Hepatocyte (in vitro differentiated cells): ENCODE data around the gene ARMC3. TPM values are rescaled to one million over a fixed set of nuclear protein-coding genes. Genes with fewer than 3 reads are reported as not detected.
"Not testable (repeated sequence)": the region's sequence is repeated elsewhere in the genome, so short reads cannot be mapped to it uniquely, and the experiment has no call there.

Experiments
- DNase-seq: peaks from one replicate; pipeline ENCODE4 v3.0.0-alpha.2; 2016; ENCODE audit warnings: low spot score
- H2AFZ ChIP-seq: fragments of 200-600 bp; sonication (generic); 2 replicates; pipeline ENCODE4 v1.6.0; 2016; ENCODE audit warnings: antibody characterized with exemption, mild to moderate bottlenecking
- H3K27ac ChIP-seq: fragments of 200-600 bp; sonication (generic); 2 replicates; pipeline ENCODE4 v1.5.1; 2016; ENCODE audit warnings: mild to moderate bottlenecking
- H3K27me3 ChIP-seq: fragments of 200-600 bp; sonication (generic); 2 replicates; pipeline ENCODE4 v1.6.1; 2016
- H3K36me3 ChIP-seq: fragments of 200-600 bp; sonication (generic); replicated peaks from 2 replicates; pipeline ENCODE4 v1.5.1; 2016; ENCODE audit warnings: low read depth; ENCODE audit not compliant: insufficient read depth
- H3K4me1 ChIP-seq: fragments of 200-600 bp; sonication (generic); 2 replicates; pipeline ENCODE4 v1.5.1; 2016; ENCODE audit warnings: mild to moderate bottlenecking, moderate library complexity; ENCODE audit not compliant: insufficient read depth
- H3K4me2 ChIP-seq: fragments of 200-600 bp; sonication (generic); 2 replicates; pipeline ENCODE4 v1.6.0; 2016
- H3K4me3 ChIP-seq: fragments of 200-600 bp; sonication (generic); 2 replicates; pipeline ENCODE4 v1.5.1; 2016; ENCODE audit warnings: mild to moderate bottlenecking
- H3K79me2 ChIP-seq: fragments of 200-600 bp; sonication (generic); 2 replicates; pipeline ENCODE4 v1.6.0; 2017; ENCODE audit warnings: mild to moderate bottlenecking
- H3K9me2 ChIP-seq: fragments of 200-600 bp; sonication (generic); replicated peaks from 2 replicates; pipeline ENCODE4 v1.6.0; 2017; ENCODE audit warnings: mild to moderate bottlenecking; ENCODE audit not compliant: insufficient read depth
- H3K9me3 ChIP-seq: fragments of 200-600 bp; sonication (generic); 2 replicates; pipeline ENCODE4 v1.5.1; 2016; ENCODE audit warnings: low read depth, mild to moderate bottlenecking
- H4K20me1 ChIP-seq: fragments of 200-600 bp; sonication (generic); 2 replicates; pipeline ENCODE4 v1.6.0; 2016; ENCODE audit warnings: mild to moderate bottlenecking; ENCODE audit not compliant: insufficient read depth, poor library complexity, severe bottlenecking
- EZH2 ChIP-seq: fragments of 200-600 bp; sonication (generic); IDR thresholded peaks from 2 replicates; pipeline ENCODE4 v1.6.1; 2016; ENCODE audit warnings: antibody characterized with exemption, mild to moderate bottlenecking, borderline replicate concordance
- EZH2phosphoT487 ChIP-seq: fragments of 200-600 bp; sonication (generic); IDR thresholded peaks from one replicate; pipeline ENCODE4 v1.6.1; 2018; ENCODE audit warnings: antibody characterized with exemption, mild to moderate bottlenecking, low read depth, moderate library complexity; ENCODE audit not compliant: unreplicated experiment, severe bottlenecking
- WGBS: methylation state at CpG from one replicate; pipeline ENCODE4 v1.1.6; 2016; ENCODE audit warnings: low lambda C conversion rate; ENCODE audit errors: missing lambda C conversion rate; 5-methylcytosine and 5-hydroxymethylcytosine counted together
- polyA plus RNA-seq: library from polyadenylated mRNA; unstranded; fragments of >200 nt; fragmentation: Nextera tagmentation; extraction: Ambion mirVana; gene quantifications from 2 replicates; pipeline ENCODE4 v1.2.1, GENCODE V29; 2016
- total RNA-seq: library from RNA; depleted of rRNA; stranded (reverse); fragments of >200 nt; gene quantifications from 2 replicates; pipeline ENCODE4 v1.2.3, GENCODE V29; 2014
- TF ChIP-seq, protein P1 (sequence below): fragments of 200-600 bp; sonication (generic); IDR thresholded peaks from 2 replicates; pipeline ENCODE4 v1.5.1; 2016; ENCODE audit warnings: antibody characterized with exemption, mild to moderate bottlenecking; ENCODE audit not compliant: poor library complexity

The ARMC3 gene
- total and polyA plus RNA-seq, 2 experiments from 2014 or later, result not detected

DNA sequence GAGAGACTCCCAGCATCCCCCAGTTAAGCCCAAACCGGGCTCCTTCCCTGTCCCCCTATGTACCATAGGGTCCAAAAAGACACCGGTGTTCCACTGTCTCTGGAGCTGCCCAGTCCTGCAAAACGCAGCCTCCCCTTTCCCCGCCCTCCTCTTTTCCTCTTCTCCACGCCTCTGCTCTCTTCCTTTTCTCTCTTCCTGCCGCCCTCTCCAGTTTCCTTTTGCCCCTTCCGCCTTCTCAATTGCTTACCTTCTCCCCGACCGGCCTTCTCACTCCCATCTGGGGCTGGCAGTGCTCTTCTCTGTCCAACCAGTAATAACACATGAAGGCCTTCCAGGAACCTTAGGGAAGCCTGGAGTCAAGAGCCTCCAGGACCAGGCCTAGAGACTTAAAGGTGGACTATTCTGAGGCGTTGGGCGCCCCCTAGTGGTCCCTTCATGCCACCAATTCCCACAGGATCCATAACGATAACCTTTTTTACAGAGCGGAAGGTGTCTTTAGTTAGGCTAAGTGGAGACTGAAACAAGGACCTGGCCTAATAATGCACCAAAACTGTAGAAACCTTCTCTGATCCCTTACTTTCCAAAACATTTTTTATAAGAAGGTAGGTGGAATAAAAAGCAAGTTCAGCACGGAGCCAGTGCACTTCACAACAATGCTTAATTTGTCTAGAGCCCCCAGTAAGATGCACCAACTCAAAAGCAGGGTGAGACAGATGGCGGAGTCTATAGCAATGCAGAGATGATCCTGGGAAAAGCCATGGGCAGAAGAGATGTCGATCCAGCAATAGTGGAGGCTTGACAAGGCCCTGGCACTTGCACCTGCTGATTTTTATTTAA lies 140.3 kb downstream of the ARMC3 start:
- TF ChIP-seq, protein P1, sequence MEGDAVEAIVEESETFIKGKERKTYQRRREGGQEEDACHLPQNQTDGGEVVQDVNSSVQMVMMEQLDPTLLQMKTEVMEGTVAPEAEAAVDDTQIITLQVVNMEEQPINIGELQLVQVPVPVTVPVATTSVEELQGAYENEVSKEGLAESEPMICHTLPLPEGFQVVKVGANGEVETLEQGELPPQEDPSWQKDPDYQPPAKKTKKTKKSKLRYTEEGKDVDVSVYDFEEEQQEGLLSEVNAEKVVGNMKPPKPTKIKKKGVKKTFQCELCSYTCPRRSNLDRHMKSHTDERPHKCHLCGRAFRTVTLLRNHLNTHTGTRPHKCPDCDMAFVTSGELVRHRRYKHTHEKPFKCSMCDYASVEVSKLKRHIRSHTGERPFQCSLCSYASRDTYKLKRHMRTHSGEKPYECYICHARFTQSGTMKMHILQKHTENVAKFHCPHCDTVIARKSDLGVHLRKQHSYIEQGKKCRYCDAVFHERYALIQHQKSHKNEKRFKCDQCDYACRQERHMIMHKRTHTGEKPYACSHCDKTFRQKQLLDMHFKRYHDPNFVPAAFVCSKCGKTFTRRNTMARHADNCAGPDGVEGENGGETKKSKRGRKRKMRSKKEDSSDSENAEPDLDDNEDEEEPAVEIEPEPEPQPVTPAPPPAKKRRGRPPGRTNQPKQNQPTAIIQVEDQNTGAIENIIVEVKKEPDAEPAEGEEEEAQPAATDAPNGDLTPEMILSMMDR, result peak; percentile 67
- no peak for TF ChIP-seq EZH2phosphoT487
- no peaks in the 10 kb centered on the region for H3K36me3 ChIP-seq
- no peaks in the 10 kb centered on the region for H3K4me1 ChIP-seq
- no peaks in the 10 kb centered on the region for H3K9me2 ChIP-seq
- no peak overlapping the region for H3K4me3 ChIP-seq
- no peak overlapping the region for H2AFZ ChIP-seq
- H3K79me2 ChIP-seq, result no peaks in the 10 kb centered on the region
- H3K9me3 ChIP-seq, result no peaks in the 10 kb centered on the region
- H3K4me2 ChIP-seq, result no peak overlapping the region
- peak; percentile 86 for DNase-seq
- no peaks in the 10 kb centered on the region for H4K20me1 ChIP-seq
- 55% methylated on average over 16 of the region's 16 CpGs for WGBS
- no peak overlapping the region for H3K27ac ChIP-seq
- H3K27me3 ChIP-seq, result no peaks in the 10 kb centered on the region

DNA sequence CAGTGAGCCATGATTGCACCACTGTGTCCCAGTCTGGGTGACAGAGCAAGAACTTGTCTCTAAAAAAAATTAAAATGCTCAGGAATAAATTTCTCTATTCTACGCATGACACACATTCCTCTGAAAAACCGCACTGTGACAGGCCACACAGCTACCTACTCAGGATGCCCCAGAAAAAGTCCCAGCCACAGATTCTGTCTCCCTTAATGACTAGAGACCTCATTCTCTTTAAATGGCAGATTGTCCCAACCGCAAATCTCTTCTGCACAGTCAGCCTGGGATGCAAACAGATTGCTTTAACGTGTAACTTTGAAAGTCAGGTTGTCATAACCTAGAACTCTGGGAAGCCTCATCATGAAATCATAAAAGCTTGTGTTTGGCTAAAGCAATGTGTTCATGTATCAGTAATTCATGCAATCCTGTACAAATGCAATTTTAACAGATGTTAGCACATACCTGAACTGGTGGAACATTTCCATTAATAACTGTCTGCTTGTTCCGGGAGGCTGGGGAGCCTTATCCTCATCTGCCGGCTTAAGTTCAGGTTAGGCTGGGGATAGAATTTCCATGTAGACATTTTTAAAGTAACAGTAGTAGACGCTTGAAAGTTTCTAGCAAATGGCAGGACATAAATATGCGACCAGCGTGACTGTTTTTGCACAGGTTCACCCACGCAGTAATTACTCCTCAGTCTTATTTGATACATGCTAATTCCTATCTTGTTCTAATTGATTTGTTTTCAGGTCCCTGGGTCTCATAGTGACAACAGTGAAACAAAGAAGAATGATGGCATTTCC lies 141.4 kb downstream of the ARMC3 start:
- Histone ChIP-seq H3K9me2 (no peaks in the 10 kb centered on the region), H3K9me3 (no peaks in the 10 kb centered on the region), H3K4me3 (no peak overlapping the region), H3K27me3 (no peaks in the 10 kb centered on the region), H3K4me1 (no peaks in the 10 kb centered on the region), H3K4me2 (no peak overlapping the region), H3K27ac (no peak overlapping the region), H3K36me3 (no peaks in the 10 kb centered on the region), H4K20me1 (no peaks in the 10 kb centered on the region), H3K79me2 (no peaks in the 10 kb centered on the region), H2AFZ (no peak overlapping the region)
- TF ChIP-seq EZH2 (no peak), EZH2phosphoT487 (no peak)
- TF ChIP-seq, protein P1, result no peak
- WGBS, result 68% methylated on average over 10 of the region's 10 CpGs
- no peak for DNase-seq

DNA sequence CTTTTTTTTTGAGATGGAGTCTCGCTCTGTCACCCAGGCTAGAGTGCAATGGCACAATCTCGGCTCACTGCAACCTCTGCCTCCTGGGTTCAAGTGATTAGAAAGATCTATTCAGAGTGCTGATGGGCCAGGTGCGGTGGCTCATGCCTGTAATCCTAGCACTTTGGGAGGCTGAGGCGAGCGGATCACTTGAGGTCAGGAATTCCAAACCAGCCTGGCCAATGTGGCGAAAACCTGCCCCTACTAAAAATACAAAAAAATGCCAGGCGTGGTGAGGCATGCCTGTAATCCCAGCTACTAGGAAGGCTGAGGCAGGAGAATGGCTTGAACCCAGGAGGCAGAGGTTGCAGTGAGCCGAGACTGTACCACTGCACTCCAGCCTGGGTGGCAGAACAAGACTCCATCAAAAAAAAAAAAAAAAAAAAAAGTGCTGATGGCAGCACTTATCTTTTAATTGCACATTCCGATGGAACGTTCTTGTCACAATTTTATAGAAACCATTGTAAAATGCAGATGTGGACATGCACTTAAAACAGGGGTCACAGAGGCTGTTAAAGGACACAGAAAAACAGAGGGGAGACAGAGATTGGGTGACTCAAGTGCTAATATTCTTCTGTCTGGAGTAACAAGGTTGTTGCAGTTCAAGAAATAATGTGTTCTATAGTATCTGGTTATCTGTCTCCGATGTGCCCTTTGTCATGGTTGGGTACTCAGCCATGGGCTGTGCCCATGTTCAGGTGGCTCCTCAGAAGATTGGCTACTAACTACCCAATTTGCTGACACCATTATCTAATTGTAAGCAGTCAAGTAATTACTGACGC lies 142.4 kb downstream of the ARMC3 start:
- not testable (repeated sequence) for H3K27me3 ChIP-seq, H3K9me2 ChIP-seq, DNase-seq, H3K36me3 ChIP-seq, H3K4me3 ChIP-seq, H2AFZ ChIP-seq, H3K27ac ChIP-seq, H3K79me2 ChIP-seq, H3K4me1 ChIP-seq, H3K4me2 ChIP-seq, H4K20me1 ChIP-seq, H3K9me3 ChIP-seq
- WGBS, result 84% methylated on average over 12 of the region's 12 CpGs

DNA sequence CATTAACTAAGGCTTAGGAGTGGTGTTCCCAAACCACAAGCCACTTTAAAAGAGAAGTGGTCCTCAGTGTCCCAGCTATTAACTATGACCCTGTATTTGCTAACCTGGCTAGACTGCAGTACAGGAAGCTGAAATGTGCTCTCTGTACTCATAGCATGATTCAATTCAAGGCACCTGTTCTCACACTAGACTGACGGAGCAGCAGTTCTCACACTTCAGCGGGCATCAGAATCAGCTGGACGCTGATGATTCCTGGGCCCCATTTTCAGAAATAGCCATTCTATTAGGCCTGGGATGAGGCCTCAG lies 143.0 kb downstream of the ARMC3 start:
- no peaks in the 10 kb centered on the region for H3K27me3 ChIP-seq
- no peak overlapping the region for H3K4me2 ChIP-seq
- no peak for TF ChIP-seq EZH2phosphoT487
- TF ChIP-seq, protein P1, result no peak
- no peak for TF ChIP-seq EZH2
- 91% methylated on average over 3 of the region's 3 CpGs for WGBS
- H4K20me1 ChIP-seq, result no peaks in the 10 kb centered on the region
- no peak overlapping the region for H3K4me3 ChIP-seq
- no peaks in the 10 kb centered on the region for H3K4me1 ChIP-seq
- H3K79me2 ChIP-seq, result no peaks in the 10 kb centered on the region
- H3K36me3 ChIP-seq, result no peaks in the 10 kb centered on the region
- no peaks in the 10 kb centered on the region for H3K9me3 ChIP-seq
- H3K9me2 ChIP-seq, result no peaks in the 10 kb centered on the region
- no peak for DNase-seq
- H2AFZ ChIP-seq, result no peak overlapping the region
- H3K27ac ChIP-seq, result no peak overlapping the region

DNA sequence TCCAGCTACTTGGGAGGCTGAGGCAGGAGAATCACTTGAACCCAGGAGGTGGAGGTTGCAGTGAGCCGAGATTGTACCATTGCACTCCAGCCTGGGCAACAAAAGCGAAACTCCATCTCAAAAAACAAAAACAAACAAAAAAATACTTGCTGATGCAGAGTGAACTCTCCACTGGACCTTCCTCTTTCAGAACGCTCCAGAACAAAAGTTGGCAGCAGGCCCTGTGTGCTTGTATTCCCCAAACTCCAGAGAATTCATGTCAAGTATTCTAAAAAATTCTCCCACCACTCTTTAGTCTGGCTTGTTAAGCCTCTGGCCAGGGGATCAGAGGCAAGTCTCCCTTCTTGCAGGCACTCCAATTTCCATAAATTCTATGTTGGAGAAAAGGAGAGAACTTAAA lies 144.7 kb downstream of the ARMC3 start:
- WGBS, result 92% methylated on average over 3 of the region's 3 CpGs
- not testable (repeated sequence) for H2AFZ ChIP-seq, DNase-seq, H3K4me3 ChIP-seq, H3K27ac ChIP-seq, H3K4me1 ChIP-seq, H3K4me2 ChIP-seq, H3K79me2 ChIP-seq, H3K9me3 ChIP-seq, H3K36me3 ChIP-seq, H3K9me2 ChIP-seq, H3K27me3 ChIP-seq, H4K20me1 ChIP-seq
